GM19023 (cell line): ENCODE measurements around the gene MCL1.
"Not testable (repeated sequence)": the region's sequence is repeated elsewhere in the genome, so short reads cannot be mapped to it uniquely, and the experiment has no call there.

ENCODE experiments used
- ATAC-seq: cut with Tn5 transposase; IDR thresholded peaks from one replicate; pipeline ENCODE4 v1.9.1; 2021; ENCODE audit warnings: mild to moderate bottlenecking, moderate library complexity; ENCODE audit not compliant: unreplicated experiment

MCL1 gene

DNA sequence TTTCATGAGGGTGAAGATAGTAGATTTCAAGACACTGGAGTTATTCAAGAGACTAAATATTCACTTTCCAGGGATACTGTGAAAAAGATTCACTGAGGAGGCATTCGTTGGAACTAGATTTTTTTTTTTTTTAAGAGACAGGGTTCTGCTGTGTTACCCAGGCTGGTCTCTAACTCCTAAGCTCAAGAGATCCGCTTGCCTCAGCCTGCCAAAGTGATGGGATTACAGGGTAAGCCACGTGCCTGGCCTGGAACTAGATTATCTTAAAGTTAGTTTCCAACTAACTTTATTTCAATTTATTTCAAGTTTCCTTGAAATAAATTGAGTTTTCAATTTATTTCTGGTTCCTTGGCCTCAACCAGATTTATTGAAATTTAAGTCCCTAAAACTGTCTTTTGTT is 24.3 kb upstream of the MCL1 start:
- no peak for ATAC-seq

DNA sequence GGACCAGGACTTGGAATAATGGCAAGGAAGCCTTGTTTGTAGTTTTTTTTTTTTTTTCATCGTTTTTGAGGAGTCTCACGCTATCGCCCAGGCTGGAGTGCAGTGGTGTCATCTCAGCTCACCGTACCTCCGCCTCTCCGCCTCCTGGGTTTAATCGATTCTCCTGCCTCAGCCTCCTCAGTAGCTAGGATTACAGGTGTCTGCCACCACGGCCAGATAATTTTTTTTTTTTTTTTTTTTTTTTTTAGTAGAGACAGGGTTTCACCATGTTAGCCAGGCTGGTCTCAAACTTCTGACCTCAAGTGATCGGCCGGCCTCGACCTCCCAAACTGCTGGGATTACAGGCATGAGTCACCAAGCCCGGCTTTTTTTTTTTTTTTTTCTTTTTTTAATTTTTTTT is 23.0 kb upstream of the MCL1 start:
- ATAC-seq: not testable (repeated sequence)

DNA sequence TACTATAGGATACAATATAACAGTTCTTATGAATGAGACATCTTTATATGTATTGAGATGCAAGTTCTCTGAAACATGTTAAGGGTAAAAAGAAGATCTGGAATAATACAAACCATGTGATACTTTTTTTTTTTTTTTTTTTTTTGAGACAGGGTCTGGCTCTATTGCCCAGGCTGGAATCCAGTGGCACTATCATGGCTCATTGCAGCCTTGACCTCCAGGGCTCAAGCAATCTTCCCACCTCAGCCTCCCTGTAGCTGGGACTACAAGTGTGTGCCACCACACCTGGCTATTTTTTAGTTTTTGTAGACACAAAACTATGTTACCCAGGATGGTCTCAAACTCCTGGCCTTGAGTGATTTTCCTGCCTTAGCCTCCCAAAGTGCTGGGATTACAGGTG is 22.1 kb upstream of the MCL1 start:
- ATAC-seq: no peak

DNA sequence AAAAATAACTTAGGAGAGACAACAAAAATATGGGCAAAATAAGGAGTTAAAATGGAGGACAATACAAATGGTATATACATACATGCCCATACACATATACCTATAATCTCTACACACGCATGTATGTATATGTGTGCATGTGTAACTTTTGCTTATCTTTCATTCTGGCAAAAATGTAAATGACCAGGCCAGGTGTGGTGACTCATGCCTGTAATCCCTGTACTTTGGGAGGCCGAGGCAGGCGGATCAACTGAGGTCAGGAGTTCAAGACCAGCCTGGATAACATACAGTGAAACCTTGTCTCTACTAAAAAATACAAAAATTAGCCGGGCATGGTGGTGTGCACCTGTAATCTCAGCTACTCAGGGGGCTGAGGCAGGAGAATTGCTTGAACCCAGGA is 18.9 kb upstream of the MCL1 start:
- not testable (repeated sequence) for ATAC-seq

DNA sequence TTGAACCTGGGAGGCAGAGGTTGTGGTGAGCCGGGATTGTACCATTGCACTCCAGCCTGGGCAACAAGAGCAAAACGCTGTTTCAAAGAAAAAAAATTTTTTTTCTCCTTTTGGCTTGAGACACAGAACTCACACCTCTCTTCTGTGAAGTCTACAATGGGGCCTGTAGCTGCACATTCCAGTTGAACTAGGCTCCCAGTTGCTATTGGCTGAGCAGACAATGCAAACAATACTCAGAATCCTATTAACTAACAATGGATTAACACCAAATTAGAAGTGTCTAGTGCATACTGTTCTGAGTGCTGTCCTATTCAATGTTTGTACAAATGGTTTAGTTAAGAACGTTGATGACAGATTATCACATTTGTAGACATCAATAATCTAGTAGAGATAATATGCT is 17.6 kb upstream of the MCL1 start:
- ATAC-seq: no peak

DNA sequence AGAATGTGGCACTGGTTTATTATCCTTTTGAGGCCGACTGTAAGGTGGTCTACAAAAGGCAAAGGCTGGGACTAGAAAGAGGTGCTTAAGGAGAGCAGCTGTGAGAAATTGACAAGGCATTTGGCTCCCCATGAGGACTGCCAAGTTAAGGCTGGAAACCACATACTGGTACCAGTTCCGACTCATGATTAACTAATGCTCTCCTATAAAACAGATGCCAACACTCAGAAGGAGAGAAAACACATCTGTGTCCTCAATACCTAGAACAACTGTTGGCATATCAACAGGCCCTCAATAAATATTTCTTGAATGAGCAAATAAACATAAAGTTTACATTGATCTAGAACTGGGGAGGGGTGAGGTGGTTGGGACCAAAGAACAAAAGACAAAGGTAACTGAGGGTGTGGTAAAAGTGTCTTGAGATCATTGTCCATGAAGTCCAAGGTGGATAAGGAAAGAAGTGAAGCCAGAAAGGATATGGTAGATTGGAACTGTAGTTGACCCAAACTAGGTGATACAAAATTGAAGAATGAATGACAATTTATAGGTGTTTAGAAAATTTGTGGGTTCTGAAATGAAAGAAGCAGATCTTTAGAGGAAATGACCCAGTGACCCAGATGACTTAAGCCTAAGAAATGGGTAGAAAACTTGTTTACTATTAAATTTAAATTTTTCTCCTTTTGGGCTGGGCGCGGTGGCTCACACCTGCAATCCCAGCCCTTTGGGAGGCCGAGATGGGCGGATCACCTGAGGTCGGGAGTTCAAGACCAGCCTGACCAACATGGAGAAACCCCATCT is 16.9 kb upstream of the MCL1 start:
- no peak for ATAC-seq

DNA sequence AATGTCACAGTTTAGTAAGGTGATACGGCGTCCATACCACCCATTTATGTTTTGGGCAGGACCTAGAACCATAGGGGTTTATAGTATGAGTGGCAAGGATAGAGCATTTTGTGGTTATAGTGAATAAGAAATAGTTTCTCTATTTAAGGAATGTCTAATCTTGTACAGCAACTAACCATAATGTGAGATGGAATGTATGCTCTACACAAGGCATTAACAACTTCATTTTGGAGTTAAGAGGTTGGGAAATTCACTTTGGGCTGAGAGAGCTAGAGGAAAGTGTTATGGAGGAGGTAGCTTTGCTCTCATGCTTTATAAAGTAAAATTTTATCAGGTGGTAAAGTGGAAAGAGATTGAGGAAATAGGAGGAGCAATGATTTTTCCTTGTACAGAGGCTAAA is 3.0 kb upstream of the MCL1 start:
- no peak for ATAC-seq

DNA sequence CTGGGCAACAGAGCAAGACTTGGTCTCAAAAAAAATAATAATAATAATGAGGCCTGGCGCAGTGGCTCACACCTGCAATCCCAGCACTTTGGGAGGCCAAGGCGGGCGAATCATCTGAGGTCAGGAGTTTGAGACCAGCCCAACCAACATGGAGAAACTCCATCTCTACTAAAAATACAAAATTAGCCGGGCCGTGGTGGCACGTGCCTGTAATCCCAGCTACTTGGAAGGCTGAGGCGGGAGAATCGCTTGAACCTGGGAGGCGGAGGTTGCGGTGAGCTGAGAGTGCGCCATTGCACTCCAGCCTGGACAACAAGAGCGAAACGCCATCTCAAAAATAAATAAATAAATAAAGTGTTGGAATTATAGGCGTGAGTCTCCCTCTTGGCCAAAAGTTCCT is 2.6 kb upstream of the MCL1 start:
- not testable (repeated sequence) for ATAC-seq

DNA sequence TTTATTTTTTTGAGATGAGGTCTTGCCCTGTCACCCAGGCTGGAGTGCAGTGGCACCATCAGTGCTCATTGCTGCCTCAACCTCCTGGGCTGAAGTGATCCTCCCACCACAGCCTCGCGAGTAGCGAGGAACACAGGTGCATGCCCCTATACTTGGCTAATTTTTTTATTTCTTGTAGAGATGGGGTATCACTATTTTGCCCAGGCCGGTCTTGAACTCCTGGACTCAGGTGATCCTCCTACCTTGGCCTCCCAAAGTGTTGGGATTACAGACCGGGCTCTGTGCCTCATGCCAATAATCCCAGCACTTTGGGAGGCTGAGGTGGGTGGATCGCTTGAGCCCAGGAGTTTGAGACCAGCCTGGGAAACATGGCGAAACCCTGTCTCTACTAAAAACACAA is 2.0 kb upstream of the MCL1 start:
- not testable (repeated sequence) for ATAC-seq

DNA sequence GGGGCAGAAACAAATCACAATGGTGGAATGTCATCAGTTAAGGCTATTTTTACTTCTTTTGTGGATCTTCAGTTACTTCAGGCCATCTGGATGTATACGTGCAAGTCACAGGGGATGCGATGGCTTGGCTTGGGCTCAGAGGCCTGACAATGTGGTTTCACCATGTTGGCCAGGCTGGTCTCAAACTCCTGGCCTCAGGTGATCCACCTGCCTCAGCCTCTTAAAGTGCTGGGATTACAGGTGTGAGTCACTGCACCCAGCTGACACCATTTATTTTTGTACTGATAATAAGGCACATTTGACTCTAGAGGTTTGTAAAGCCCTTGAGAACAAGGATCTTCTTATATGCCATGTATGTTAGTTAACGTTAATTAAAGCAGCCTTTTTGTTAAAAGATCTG is 1.6 kb upstream of the MCL1 start:
- not testable (repeated sequence) for ATAC-seq

DNA sequence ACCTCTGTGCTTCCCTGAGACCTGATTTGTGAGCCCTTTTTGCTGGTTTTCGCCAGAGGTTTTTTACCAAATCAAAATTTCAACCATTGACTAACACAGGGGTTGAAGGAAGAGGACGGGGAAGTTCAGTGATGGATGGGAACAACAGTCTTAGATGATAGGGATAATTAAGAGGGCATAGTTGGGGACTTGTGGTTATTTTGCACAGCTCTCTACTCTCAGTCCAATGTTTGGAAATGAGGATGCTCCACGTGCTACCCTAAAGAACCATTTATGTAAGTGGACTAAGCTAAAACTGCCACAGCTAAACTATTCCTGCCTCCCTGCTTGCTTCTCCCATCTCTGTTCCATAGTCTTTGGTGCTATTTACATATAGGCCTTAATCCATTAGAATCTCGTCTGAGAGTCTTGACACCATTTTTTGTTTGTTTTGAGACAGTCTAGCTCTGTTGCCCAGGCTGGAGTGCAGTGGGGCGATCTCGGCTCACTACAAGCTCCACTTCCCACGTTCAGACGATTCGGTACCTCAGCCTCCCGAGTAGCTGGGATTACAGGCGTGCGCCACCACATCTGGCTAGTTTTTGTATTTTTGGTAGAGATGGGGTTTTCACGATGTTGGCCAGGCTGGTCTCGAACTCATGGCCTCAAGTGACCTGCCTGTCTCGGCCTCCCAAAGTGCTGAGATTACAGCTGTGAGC is 684 bp upstream of the MCL1 start:
- ATAC-seq: no peak

DNA sequence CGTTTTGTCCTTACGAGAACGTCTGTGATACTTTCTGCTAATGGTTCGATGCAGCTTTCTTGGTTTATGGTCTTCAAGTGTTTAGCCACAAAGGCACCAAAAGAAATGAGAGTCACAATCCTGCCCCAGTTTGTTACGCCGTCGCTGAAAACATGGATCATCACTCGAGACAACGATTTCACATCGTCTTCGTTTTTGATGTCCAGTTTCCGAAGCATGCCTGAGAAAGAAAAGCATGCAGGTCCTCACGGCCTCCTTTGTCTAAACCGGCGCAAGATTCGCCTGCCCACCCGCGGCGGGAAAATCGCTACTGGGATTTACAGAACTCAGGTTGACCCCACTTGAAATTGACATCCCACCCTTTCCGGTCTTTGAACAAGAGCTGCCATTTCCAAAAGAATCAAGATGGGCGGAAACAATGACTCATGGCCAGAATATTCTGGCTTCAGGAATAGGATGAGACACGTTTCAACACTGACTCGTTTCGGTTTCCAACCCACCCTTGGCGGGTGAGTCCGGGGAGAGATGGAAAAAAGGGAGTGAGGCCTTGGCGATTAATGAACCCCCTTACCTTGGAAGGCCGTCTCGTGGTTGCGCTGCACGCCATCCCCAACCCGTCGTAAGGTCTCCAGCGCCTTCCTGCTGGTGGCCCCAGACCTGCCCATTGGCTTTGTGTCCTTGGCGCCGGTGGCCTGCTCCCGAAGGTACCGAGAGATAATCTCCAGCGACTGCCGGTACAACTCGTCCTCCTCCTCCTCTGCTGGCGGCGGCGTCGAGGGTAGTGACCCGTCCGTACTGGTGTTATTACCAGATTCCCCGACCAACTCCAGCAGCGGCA is 919 bp downstream of the MCL1 start:
- ATAC-seq: peak; percentile 5

DNA sequence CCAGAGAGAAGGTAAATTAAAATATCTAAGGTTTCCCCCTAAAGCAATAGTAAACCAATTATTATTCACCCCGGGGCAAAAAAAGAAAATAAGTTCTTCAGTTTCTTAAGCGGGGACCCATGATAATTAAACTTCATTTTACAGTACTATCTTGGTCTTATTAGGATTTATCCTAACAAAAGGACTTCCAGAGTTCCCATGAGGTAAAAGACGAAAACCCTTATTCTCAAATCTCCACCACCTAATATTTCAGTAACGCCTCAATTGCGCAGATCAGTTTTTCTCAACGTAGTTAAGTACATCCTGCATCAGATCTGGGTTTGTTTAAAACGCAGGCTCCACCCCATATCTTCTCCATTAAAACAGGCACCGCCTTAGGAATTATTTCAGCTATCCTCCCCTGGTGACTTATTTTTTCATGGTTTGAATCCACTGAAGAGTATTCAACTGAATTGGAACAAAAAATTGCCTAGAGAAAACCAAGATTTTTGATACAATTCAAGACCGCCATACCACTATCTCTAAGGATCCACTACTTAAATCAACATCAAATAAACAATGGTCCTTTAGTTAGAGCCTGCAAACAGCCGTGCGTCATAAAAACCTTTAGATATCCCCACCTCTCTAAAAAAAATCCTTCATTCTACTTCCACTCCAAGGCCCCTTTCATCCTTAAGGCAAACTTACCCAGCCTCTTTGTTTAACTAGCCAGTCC is 1.7 kb downstream of the MCL1 start:
- no peak for ATAC-seq

DNA sequence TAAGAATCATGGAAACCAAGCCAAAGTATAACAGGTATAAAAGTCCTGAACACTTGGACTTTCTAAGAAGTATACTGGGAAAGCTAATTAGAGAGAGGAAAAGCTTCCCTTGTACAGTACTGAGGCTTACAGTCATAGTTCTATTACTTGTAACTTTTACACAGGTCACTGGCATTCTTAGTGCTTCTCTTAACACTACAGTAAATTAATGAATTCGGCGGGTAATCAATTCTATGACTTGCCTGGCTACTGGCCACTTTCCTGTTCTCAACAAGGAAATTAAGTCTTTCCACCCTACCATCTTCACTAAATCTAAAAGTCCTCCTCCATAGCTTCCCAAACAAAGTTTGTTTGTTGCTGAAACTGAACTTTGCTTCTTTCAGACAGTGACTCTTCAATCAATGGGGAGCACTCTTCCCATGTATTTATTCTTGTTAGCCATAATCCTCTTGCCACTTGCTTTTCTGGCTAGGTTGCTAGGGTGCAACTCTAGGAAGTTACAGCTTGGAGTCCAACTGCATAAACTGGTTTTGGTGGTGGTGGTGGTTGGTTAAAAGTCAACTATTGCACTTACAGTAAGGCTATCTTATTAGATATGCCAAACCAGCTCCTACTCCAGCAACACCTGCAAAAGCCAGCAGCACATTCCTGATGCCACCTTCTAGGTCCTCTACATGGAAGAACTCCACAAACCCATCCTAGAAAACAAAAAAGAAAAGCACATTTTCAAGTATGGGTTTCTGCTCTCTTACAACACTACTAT is 2.4 kb downstream of the MCL1 start:
- ATAC-seq: no peak

DNA sequence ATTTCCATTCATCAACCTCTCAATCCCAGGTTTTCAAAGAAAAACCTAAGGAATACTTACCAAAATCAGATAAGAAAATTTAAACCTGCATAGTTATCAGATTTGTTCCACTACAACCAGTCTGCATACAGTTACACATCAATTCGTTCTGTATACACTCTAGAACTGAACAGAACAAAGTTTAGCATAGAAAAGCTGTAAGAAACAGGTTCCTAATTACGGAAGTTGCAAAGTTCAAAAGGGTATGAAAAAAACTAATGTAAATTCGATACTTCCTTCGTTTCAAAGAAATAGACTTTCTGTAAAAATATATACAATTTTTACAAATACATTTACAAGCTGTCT is 3.1 kb downstream of the MCL1 start:
- no peak for ATAC-seq

DNA sequence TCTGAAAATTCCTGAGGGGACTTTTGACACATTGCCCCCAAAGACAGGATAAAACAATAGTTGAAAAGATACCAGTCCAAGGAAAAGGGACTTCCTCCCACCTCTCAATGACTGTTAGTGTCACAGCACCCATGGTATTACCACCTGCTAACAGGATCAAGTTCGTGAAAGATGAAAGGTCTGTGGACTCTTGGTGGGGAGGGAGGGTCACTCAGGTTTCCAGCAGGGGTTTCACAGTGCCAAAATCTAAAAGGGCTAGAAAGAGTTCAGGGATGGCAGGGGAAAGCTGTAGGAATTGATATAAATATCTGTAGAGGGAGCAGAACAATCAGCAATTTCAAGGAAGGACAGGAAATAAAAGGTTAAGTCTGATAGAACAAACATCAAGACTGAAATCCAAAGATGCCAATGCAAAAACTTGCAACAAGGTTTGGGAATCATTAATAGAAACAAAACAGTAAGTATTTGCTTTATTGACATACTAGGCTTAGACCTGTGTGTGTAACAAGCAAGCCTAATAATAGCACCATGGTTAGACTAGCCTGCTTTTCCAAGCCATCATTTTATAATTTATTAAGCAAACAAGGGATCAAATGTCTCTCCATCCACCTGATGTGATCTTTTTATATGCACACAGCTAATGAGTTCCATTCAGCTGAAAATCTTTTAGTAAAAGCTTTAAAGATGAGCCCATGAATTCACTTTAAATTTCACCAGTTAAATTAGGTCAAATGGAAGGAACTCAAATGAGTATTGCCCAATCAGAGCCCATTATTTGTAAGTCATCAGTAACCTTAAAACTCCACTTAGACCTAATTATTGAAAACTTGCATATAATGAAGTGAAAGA is 3.7 kb downstream of the MCL1 start:
- no peak for ATAC-seq

DNA sequence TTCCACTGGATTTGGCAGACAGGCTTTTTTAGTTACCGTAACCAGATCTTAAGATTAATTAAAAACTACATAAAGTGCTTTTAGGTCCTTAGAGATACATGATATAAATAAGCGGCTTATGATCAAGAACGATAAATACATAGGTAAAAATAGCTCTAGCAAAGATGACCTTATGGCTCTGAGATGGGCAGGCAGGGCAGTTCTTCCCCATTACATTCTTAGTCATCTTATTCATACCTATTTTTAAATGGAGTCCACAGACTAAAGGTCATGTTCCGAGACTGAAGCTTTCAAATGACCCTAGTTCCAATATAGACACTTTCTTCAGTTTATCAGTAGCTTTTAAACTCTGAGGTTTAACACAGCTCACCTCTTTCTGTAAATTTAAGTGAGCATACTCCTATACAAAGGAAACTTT is 4.3 kb downstream of the MCL1 start:
- ATAC-seq: no peak

DNA sequence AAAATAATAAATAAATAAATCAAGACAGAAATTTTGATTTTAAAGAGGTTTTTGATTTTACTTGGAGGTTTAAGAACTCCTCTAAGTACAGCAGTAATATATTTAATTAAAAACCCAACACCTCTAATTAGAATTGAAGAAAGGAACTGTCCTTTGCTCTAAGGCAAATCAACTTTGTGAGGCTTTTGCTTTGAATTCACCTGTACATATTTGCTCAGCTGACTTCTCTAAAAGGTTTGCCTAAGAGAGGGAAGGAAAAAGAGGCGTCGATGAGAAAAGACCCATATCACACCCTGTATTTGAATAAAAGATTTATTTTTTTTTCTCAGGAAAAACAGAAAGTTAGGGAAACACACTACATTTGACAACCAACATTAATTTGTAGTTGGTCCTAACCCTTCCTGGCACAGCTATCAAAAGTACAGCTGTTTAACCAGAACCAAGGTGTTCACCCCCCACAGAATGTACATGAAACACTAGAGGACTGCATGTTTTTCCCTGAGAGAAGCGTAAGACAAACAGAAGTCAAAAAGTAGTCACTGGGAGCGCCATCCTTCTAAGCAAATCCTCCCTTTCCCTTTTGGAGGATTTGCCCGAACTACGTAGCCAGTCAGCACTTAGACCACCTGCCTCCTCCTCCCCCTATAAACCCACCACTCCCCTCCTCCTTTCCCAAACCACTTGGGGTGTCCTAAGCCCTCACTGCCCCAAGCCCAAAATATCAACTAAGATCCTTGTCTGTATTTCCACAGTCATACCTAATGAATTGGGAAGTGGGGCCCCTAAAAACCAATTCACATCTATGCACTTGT is 4.9 kb downstream of the MCL1 start:
- no peak for ATAC-seq

DNA sequence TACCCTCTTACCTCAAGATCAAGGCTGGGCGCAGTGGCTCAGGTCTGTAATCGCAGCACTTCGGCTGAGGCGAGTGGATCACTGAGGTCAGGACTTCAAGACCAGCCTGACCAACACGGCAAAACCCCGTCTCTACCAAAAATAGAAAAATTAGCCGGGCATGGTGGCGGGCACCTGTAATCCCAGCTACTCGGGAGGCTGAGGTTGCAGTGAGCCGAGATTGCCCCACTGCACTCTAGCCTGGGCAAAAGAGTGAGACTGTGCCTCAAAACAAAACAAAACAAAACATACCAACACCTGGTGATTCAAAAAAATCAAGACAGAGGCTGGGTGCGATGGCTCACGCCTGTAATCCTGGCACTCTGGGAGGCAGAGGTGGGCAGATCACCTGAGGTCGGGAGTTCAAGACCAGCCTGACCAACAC is 5.8 kb downstream of the MCL1 start:
- not testable (repeated sequence) for ATAC-seq
